ENCODE results near the gene SEMA4D. TPM values are rescaled to one million over a fixed set of nuclear protein-coding genes. Genes with fewer than 3 reads are reported as not detected.
A peak's percentile ranks its signal among the peaks of the same experiment; 100 is the strongest.

SEMA4D gene
- total and polyA plus RNA-seq, 2 of the 13 experiments (the other 11 are each of a cell fraction or from before 2014, with no cell fraction given) = 0.13 to 0.16 TPM

GRCh38 chr9:89372230-89372816 lies 125.6 kb downstream of the SEMA4D start:
- no peaks in the 10 kb centered on the region for H3K79me2 ChIP-seq (ENCODE audit: insufficient read depth, low read length)
- CTCF ChIA-PET (ENCODE audit: low intra/inter-chr PET ratio, low total read pairs) = no interaction called here
- DNase-seq (ENCODE audit: low spot score) = no peak
- TF ChIP-seq MYC (CRISPR knock-in tag; IDR thresholded peaks at IDR 0.05; ENCODE audit: borderline replicate concordance) (peak; percentile 41; the same call in 1 of the 2 replicates), PRDM10 (CRISPR knock-in tag; IDR thresholded peaks at IDR 0.05; ENCODE audit: low read depth) (no peak), HOXA5 (CRISPR knock-in tag; IDR thresholded peaks at IDR 0.05) (no peak), CHD4 (IDR thresholded peaks at IDR 0.05; ENCODE audit: borderline replicate concordance, low read length) (no peak), ZFX (CRISPR knock-in tag; IDR thresholded peaks at IDR 0.05; ENCODE audit: low read depth) (peak; percentile 42; the same call in 1 of the 2 replicates), ZNF687 (CRISPR knock-in tag; IDR thresholded peaks at IDR 0.05) (peak; percentile 66), ZNF232 (CRISPR knock-in tag; IDR thresholded peaks at IDR 0.05; ENCODE audit: borderline replicate concordance) (no peak), ZNF788 (CRISPR knock-in tag; IDR thresholded peaks at IDR 0.05; ENCODE audit: borderline replicate concordance) (0 out of 2 replicates have a peak, but pooled peaks have one; percentile 20), RXRA (CRISPR knock-in tag; IDR thresholded peaks at IDR 0.05) (0 out of 2 replicates have a peak, but pooled peaks have one; percentile 6), HOXA3 (CRISPR knock-in tag; IDR thresholded peaks at IDR 0.05) (no peak), SRSF4 (IDR thresholded peaks at IDR 0.05; ENCODE audit: low read depth, low read length, poor library complexity, severe bottlenecking) (no peak), USF2 (IDR thresholded peaks at IDR 0.05; ENCODE audit: low read depth, low read length) (no peak), USF2 (CRISPR knock-in tag; IDR thresholded peaks at IDR 0.05; ENCODE audit: borderline replicate concordance) (no peak), ZNF230 (CRISPR knock-in tag; IDR thresholded peaks at IDR 0.05) (0 out of 2 replicates have a peak, but pooled peaks have one; percentile 29)

More at GRCh38 chr9:89372230-89372816, 125.6 kb downstream of the SEMA4D start:
- no peak overlapping the region for H3K27ac ChIP-seq (ENCODE audit: extremely low read length, insufficient read depth, low read length)
- peaks cover 0 to 12% of the 10 kb centered on the region in 2 experiments; a peak in 1 of 5 replicates for H3K27me3 ChIP-seq (ENCODE audit: control insufficient read depth in 1 of 2, insufficient read depth in 2 of 2, low read length in 2 of 2)
- POLR2A ChIA-PET = no interaction called here
- ATAC-seq = peak; percentile 84
- H3K4me2 ChIP-seq (ENCODE audit: low read depth, low read length) = no peak overlapping the region
- intact Hi-C loops (cut with micrococcal nuclease; ENCODE audit: unreplicated experiment) (no loop called here), in situ Hi-C loops (cut with HindIII; ENCODE audit: extremely low pct_ligation_motif_present, low pct_unique_long_range_greater_than_20kb) (no loop called here)
- H3K4me3 ChIP-seq (replicated peaks in 1 of 3; ENCODE audit: insufficient read depth in 1 of 3, low read depth in 2 of 3, low read length in 3 of 3) = no peak overlapping the region
- no peaks in the 10 kb centered on the region for H3K9me3 ChIP-seq (ENCODE audit: low read length)
- no peaks in the 10 kb centered on the region for H3K36me3 ChIP-seq (replicated peaks in 1 of 2; ENCODE audit: control insufficient read depth in 1 of 2, insufficient read depth in 2 of 2, low read length in 2 of 2)
- BruUV-seq (replicated peaks) = no TSS peak
- WGBS (ENCODE audit: low lambda C conversion rate) = 52% methylated on average over 4 of the region's 14 CpGs
- peaks cover 34% of the 10 kb centered on the region for H3K4me1 ChIP-seq (ENCODE audit: insufficient read depth, low read length)
- no peak for FAIRE-seq
- H4K20me1 ChIP-seq (ENCODE audit: insufficient read depth, low read length) = no peaks in the 10 kb centered on the region
- no peak overlapping the region for H3K9ac ChIP-seq (ENCODE audit: insufficient read depth, low read depth, low read length)
- H2AFZ ChIP-seq (ENCODE audit: low read length) = no peak overlapping the region
